GM23248 (cell line): Measurements from ENCODE around the gene NARF. TPM values are rescaled to one million over a fixed set of nuclear protein-coding genes. Genes with fewer than 3 reads are reported as not detected.

Experiments
- DNase-seq: peaks from one replicate; pipeline ENCODE4 v3.0.0-alpha.2; 2015
- H2AFZ ChIP-seq: fragments of 200-600 bp; sonication (generic); 2 replicates; pipeline ENCODE4 v1.6.1; 2016; ENCODE audit warnings: antibody characterized with exemption
- H3F3A ChIP-seq: fragments of 200-600 bp; sonication (generic); 2 replicates; pipeline ENCODE4 v1.6.1; 2016; ENCODE audit warnings: mild to moderate bottlenecking, antibody characterized with exemption, mixed run types; ENCODE audit not compliant: insufficient read depth
- H3K27ac ChIP-seq: fragments of 200-600 bp; sonication (generic); 2 replicates; pipeline ENCODE4 v1.5.1; 2016; ENCODE audit warnings: mild to moderate bottlenecking
- H3K27me3 ChIP-seq: fragments of 200-600 bp; sonication (generic); replicated peaks from 2 replicates; pipeline ENCODE4 v1.6.1; 2016; ENCODE audit warnings: mild to moderate bottlenecking; ENCODE audit not compliant: insufficient read depth
- H3K36me3 ChIP-seq: fragments of 200-600 bp; sonication (generic); 2 replicates; pipeline ENCODE4 v1.6.1; 2016; ENCODE audit warnings: low read depth, mild to moderate bottlenecking
- H3K4me1 ChIP-seq: fragments of 200-600 bp; sonication (generic); 2 replicates; pipeline ENCODE4 v1.6.1; 2016; ENCODE audit warnings: mild to moderate bottlenecking; ENCODE audit not compliant: insufficient read depth
- H3K4me2 ChIP-seq: fragments of 200-600 bp; sonication (generic); one replicate; pipeline ENCODE4 v1.6.1; 2016; ENCODE audit warnings: mild to moderate bottlenecking; ENCODE audit not compliant: unreplicated experiment
- H3K4me3 ChIP-seq: fragments of 200-600 bp; sonication (generic); 2 replicates; pipeline ENCODE4 v1.5.1; 2016; ENCODE audit warnings: mild to moderate bottlenecking
- H3K79me2 ChIP-seq: fragments of 200-600 bp; sonication (generic); 2 replicates; pipeline ENCODE4 v1.6.1; 2016; ENCODE audit warnings: mild to moderate bottlenecking; ENCODE audit not compliant: insufficient read depth
- H3K9ac ChIP-seq: fragments of 200-600 bp; sonication (generic); 2 replicates; pipeline ENCODE4 v1.6.1; 2016; ENCODE audit warnings: mild to moderate bottlenecking
- H3K9me2 ChIP-seq: fragments of 200-600 bp; sonication (generic); 2 replicates; pipeline ENCODE4 v1.6.1; 2016; ENCODE audit warnings: mixed run types, mild to moderate bottlenecking, moderate library complexity; ENCODE audit not compliant: insufficient read depth
- H3K9me3 ChIP-seq: fragments of 200-600 bp; sonication (generic); one replicate; pipeline ENCODE4 v1.6.1; 2017; ENCODE audit warnings: low read depth
- H4K20me1 ChIP-seq: fragments of 200-600 bp; sonication (generic); 2 replicates; pipeline ENCODE4 v1.6.0; 2016; ENCODE audit not compliant: insufficient read depth
- EZH2 ChIP-seq: fragments of 200-600 bp; sonication (generic); IDR thresholded peaks from 2 replicates; pipeline ENCODE4 v1.6.1; 2018; ENCODE audit warnings: antibody characterized with exemption, mild to moderate bottlenecking; ENCODE audit not compliant: insufficient read depth, poor library complexity, severe bottlenecking
- EZH2phosphoT487 ChIP-seq: fragments of 200-600 bp; sonication (generic); IDR thresholded peaks from 2 replicates; pipeline ENCODE4 v1.6.1; 2018; ENCODE audit warnings: antibody characterized with exemption, moderate library complexity, mild to moderate bottlenecking, low read depth; ENCODE audit not compliant: insufficient read depth
- WGBS, 2 experiments: methylation state at CpG; one replicate each; pipeline ENCODE4 v1.1.6; 2015 to 2017; ENCODE audit warnings: low lambda C conversion rate in 2 of 2, low coverage in 1 of 2; ENCODE audit errors: missing lambda C conversion rate in 2 of 2; 5-methylcytosine and 5-hydroxymethylcytosine counted together
- in situ Hi-C: fragments of 300-500 bp; cut with MboI; formaldehyde crosslinking; loops from 2 replicates; pipeline ENCODE4 v1.15.0; 2020
- polyA plus RNA-seq: library from polyadenylated mRNA; unstranded; fragments of >200 nt; fragmentation: Nextera tagmentation; extraction: Ambion mirVana; gene quantifications from 2 replicates; pipeline ENCODE4 v1.2.1, GENCODE V29; 2016
- total RNA-seq: library from RNA; depleted of rRNA; stranded (reverse); fragments of >200 nt; shearing (Covaris generic); gene quantifications from 2 replicates; pipeline ENCODE4 v1.2.3, GENCODE V29; 2014

NARF gene
- total and polyA plus RNA-seq, 2 experiments from 2014 or later, result 55.2 to 70.2 TPM

DNA sequence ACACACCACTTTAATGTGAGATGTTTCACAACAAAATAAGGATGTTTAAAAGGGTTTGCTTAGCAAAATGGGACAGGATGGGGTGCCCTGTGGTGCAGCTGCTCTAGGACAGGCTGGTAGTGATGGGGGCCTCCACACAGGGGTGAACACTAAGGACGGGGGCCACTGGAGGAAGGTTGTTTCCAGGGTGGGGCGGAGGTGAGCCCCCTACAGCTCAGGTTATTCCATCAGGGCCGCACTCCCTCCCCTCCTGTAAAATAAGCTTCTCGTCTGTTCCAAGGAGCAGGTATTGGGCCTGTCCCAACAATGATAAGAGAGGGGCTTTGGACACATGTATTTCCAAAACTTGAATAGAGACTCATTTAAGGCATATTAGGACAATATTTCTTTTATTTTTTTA lies 42.3 kb upstream of the NARF start:
- H2AFZ ChIP-seq, result no peak overlapping the region
- H3K36me3 ChIP-seq, result no peaks in the 10 kb centered on the region
- H3K9me3 ChIP-seq, result no peaks in the 10 kb centered on the region
- H3K27ac ChIP-seq, result no peak overlapping the region
- peaks cover 8% of the 10 kb centered on the region; the same call in 1 of the 2 replicates for H3K4me1 ChIP-seq
- H3K4me2 ChIP-seq, result no peak overlapping the region
- TF ChIP-seq EZH2 (no peak), EZH2phosphoT487 (no peak)
- H3K27me3 ChIP-seq, result no peaks in the 10 kb centered on the region
- no peak for DNase-seq
- no peaks in the 10 kb centered on the region for H3F3A ChIP-seq
- 89% methylated on average over 4 of the region's 4 CpGs for WGBS, 2 experiments
- H3K4me3 ChIP-seq, result no peak overlapping the region
- no peaks in the 10 kb centered on the region for H4K20me1 ChIP-seq
- H3K9ac ChIP-seq, result no peak overlapping the region
- in situ Hi-C loops, result loop anchor here (10.0 kb wide), 1 partner anchor 61 kb away; the partner anchor contains the start of gene TEX19
- no peaks in the 10 kb centered on the region for H3K9me2 ChIP-seq
- H3K79me2 ChIP-seq, result no peaks in the 10 kb centered on the region

DNA sequence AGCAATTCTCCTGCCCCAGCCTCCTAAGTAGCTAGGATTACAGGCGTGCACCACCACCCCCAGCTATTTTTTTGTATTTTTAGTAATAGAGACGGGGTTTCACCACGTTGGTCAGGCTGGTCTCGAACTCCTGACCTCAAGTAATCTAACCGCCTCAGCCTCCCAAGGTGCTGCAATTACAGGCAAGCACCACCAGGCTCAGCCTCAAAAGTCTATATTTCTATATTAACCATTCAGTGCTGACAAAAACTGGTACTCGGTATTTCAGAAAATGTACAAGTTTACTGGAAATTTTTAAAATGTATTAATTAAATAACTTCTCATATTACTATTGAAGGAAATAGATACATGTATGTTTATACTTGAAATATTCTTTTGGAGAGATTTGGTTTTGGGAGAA lies 41.8 kb upstream of the NARF start:
- Histone ChIP-seq H3K27ac (no peak overlapping the region), H3K4me1 (peaks cover 8% of the 10 kb centered on the region; the same call in 1 of the 2 replicates), H3K9me2 (no peaks in the 10 kb centered on the region), H4K20me1 (no peaks in the 10 kb centered on the region), H2AFZ (no peak overlapping the region), H3K27me3 (no peaks in the 10 kb centered on the region), H3K9me3 (no peaks in the 10 kb centered on the region), H3K4me2 (no peak overlapping the region), H3K36me3 (no peaks in the 10 kb centered on the region), H3K4me3 (no peak overlapping the region), H3K79me2 (no peaks in the 10 kb centered on the region), H3K9ac (no peak overlapping the region), H3F3A (no peaks in the 10 kb centered on the region)
- TF ChIP-seq EZH2, result no peak
- no peak for TF ChIP-seq EZH2phosphoT487
- WGBS, 2 experiments, result 89 to 92% methylated on average over 6 of the region's 6 CpGs
- in situ Hi-C loops, result loop anchor here (10.0 kb wide), 1 partner anchor 62 kb away; the partner anchor contains the start of gene TEX19
- DNase-seq, result peak; percentile 28

DNA sequence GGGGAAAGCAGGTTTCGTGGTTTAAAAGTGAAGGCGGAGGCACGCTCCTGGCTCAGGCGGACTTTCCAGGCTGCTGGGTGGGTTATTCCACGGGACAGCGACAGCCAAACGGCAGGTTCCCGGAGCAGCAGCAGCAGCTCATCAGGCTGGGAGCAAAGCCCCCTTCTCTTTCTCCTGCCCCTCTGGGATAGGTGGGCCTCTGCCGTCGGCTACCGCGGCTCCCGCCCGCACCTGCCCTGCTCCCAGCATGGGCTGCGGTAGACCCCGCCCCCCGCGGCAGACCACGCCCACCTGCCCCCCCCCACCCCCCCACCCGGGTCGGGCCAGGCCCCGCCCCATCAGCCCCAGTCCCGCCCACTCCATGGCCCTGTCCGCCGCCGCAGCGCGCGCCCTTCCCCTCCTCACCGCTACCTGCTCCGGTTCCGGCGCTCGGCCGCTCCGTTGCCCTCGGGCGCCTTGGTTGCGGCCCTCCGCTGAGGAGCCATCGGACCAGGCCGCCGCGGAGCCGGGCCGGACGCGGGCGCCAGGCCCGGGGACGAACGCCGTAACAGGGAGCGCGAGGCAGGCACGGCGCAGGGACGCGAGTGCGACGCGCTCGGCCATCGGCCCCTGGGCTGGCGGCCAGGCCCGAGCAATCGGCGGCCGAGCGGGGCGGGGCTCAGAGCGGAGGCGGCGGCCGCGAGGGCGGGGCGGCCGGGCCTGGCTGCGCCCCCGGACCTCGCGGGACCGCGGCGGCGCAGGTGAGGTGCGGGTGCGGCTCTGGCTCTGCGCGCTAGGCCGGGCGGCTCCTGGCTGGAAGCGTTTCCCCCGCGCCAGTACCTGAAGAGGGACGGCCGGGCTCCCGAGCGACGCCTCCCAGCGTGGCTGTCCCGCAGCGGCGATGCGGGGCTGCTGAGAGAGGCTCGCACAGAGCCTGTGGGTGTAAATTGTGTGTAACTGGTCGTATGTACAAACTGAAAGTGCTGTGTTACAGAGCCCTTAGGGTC lies 40.2 kb upstream of the NARF start, which contains the start of the genes HEXD and OGFOD3:
TSS of gene HEXD (plus strand) at position 347 of the 986 bp plus-strand sequence. CDS start 1,453 bp downstream, outside the sequence.
TSS of gene OGFOD3 (minus strand) at position 586 of the 986 bp plus-strand sequence. CDS start at position 485, 101 bp downstream.
- no peaks in the 10 kb centered on the region for H3K79me2 ChIP-seq
- H3K9me2 ChIP-seq, result no peaks in the 10 kb centered on the region
- H4K20me1 ChIP-seq, result no peaks in the 10 kb centered on the region
- no peaks in the 10 kb centered on the region for H3K27me3 ChIP-seq
- peaks cover 8% of the 10 kb centered on the region; the same call in 1 of the 2 replicates for H3K4me1 ChIP-seq
- no peaks in the 10 kb centered on the region for H3K9me3 ChIP-seq
- H3K4me2 ChIP-seq, result peak within 1 kb of the TSS; percentile 76
- peak; percentile 95 for DNase-seq
- peak within 1 kb of the TSS; percentile 90 for H3K4me3 ChIP-seq
- H3K9ac ChIP-seq, result peak within 1 kb of the TSS; percentile 73
- H3F3A ChIP-seq, result no peaks in the 10 kb centered on the region
- H3K36me3 ChIP-seq, result no peaks in the 10 kb centered on the region
- 0 out of 2 replicates have a peak within 1 kb of the TSS, but pooled peaks have one; percentile 30 for H3K27ac ChIP-seq
- peak within 1 kb of the TSS; percentile 86 for H2AFZ ChIP-seq
- TF ChIP-seq EZH2, result no peak
- no peak for TF ChIP-seq EZH2phosphoT487
- WGBS, 2 experiments, result 5 to 6% methylated on average over 51 to 64 of the region's 108 CpGs
- in situ Hi-C loops, result loop anchor here (10.0 kb wide), 1 partner anchor 63 kb away; the partner anchor contains the start of gene TEX19

DNA sequence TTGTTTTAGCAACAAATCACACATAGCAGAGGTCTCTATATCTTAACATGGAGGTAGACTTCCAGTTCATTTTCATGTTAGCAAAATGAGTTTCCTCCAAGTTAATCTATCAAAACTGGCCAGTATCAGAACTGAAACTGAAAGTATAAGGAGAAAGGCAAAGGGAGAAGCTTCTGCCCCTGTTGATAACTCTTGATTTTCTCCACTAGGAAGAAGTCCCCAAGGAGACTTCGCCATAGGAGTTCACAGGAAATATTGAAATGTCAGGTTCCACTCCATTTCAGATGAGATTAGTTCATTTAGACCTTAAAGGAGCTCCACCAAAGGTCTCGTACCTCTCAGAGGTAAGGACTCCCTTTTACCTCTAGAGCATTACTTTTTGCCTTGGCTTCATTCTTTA lies 39.0 kb upstream of the NARF start:
- peak; percentile 24 for DNase-seq
- in situ Hi-C loops, result loop anchor here (10.0 kb wide), 1 partner anchor 65 kb away; the partner anchor contains the start of gene TEX19
- H3K9me2 ChIP-seq, result no peaks in the 10 kb centered on the region

More for the DNA sequence above, 39.0 kb upstream of the NARF start:
- H3K36me3 ChIP-seq, result no peaks in the 10 kb centered on the region
- H3K4me3 ChIP-seq, result peak overlapping the region; percentile 90
- no peak overlapping the region for H3K27ac ChIP-seq
- no peak for TF ChIP-seq EZH2phosphoT487
- TF ChIP-seq EZH2, result no peak
- no peaks in the 10 kb centered on the region for H3F3A ChIP-seq
- peaks cover 8% of the 10 kb centered on the region; the same call in 1 of the 2 replicates for H3K4me1 ChIP-seq
- H3K79me2 ChIP-seq, result no peaks in the 10 kb centered on the region
- H3K9me3 ChIP-seq, result no peaks in the 10 kb centered on the region
- peak overlapping the region; percentile 76 for H3K4me2 ChIP-seq
- 53 to 61% methylated on average over 2 of the region's 2 CpGs for WGBS, 2 experiments
- no peaks in the 10 kb centered on the region for H4K20me1 ChIP-seq
- H3K27me3 ChIP-seq, result no peaks in the 10 kb centered on the region
- H3K9ac ChIP-seq, result peak overlapping the region; percentile 73
- H2AFZ ChIP-seq, result peak overlapping the region; percentile 86
